ENCODE measurements around the gene AHDC1.
A peak's percentile ranks its signal among the peaks of the same experiment; 100 is the strongest.

Gene AHDC1

GRCh38 chr1:27528818-27529703 is 74.9 kb downstream of the AHDC1 start:
- no peak for DNase-seq (ENCODE audit: extremely low read depth, insufficient read length)
- Histone ChIP-seq H3K27me3 (replicated peaks; ENCODE audit: control insufficient read depth, insufficient read depth, low read length) (no peaks in the 10 kb centered on the region), H3K4me3 (replicated peaks; ENCODE audit: low read depth, low read length) (no peak overlapping the region), H3K36me3 (ENCODE audit: control insufficient read depth, insufficient read depth, low read length) (no peaks in the 10 kb centered on the region; the same call in 1 of the 2 replicates)
- no peak for TF ChIP-seq CTCF (IDR thresholded peaks at IDR 0.05; ENCODE audit: insufficient read depth, low read length, poor library complexity, severe bottlenecking)

GRCh38 chr1:27527890-27528817 is 75.8 kb downstream of the AHDC1 start:
- peak overlapping the region; percentile 25 for H3K4me3 ChIP-seq (replicated peaks; ENCODE audit: low read depth, low read length)
- H3K27me3 ChIP-seq (replicated peaks; ENCODE audit: control insufficient read depth, insufficient read depth, low read length), result no peaks in the 10 kb centered on the region
- peak; percentile 68 for DNase-seq (ENCODE audit: extremely low read depth, insufficient read length)
- H3K36me3 ChIP-seq (ENCODE audit: control insufficient read depth, insufficient read depth, low read length), result no peaks in the 10 kb centered on the region; the same call in 1 of the 2 replicates
- no peak for TF ChIP-seq CTCF (IDR thresholded peaks at IDR 0.05; ENCODE audit: insufficient read depth, low read length, poor library complexity, severe bottlenecking)

- no peak for TF ChIP-seq CTCF (IDR thresholded peaks at IDR 0.05; ENCODE audit: insufficient read depth, low read length, poor library complexity, severe bottlenecking)
- peak; percentile 47 for DNase-seq (ENCODE audit: extremely low read depth, insufficient read length)
- H3K27me3 ChIP-seq (replicated peaks; ENCODE audit: control insufficient read depth, insufficient read depth, low read length), result no peaks in the 10 kb centered on the region
- no peak overlapping the region; the same call in 1 of the 2 replicates for H3K4me3 ChIP-seq (replicated peaks; ENCODE audit: low read depth, low read length)
- no peaks in the 10 kb centered on the region for H3K36me3 ChIP-seq (ENCODE audit: control insufficient read depth, insufficient read depth, low read length)
Observed at GRCh38 chr1:27527223-27527889, 76.6 kb downstream of the AHDC1 start.

GRCh38 chr1:27526569-27527222 is 77.2 kb downstream of the AHDC1 start:
- H3K27me3 ChIP-seq (replicated peaks; ENCODE audit: control insufficient read depth, insufficient read depth, low read length), result no peaks in the 10 kb centered on the region
- no peaks in the 10 kb centered on the region for H3K36me3 ChIP-seq (ENCODE audit: control insufficient read depth, insufficient read depth, low read length)
- no peak for DNase-seq (ENCODE audit: extremely low read depth, insufficient read length)
- H3K4me3 ChIP-seq (replicated peaks; ENCODE audit: low read depth, low read length), result no peak overlapping the region
- TF ChIP-seq CTCF (IDR thresholded peaks at IDR 0.05; ENCODE audit: insufficient read depth, low read length, poor library complexity, severe bottlenecking), result no peak
